Liver (tissue), 9 donors: Measurements from ENCODE around the gene DNMBP. TPM values are rescaled to one million over a fixed set of nuclear protein-coding genes. Genes with fewer than 3 reads are reported as not detected.
"Not testable (repeated sequence)": the region's sequence is repeated elsewhere in the genome, so short reads cannot be mapped to it uniquely, and the experiment has no call there.

ENCODE experiments used
- DNase-seq: peaks from one replicate; pipeline ENCODE4 v3.0.0-alpha.2; 2017; ENCODE audit warnings: low spot score
- H3K27ac ChIP-seq, 2 donors: one replicate each; pipeline ENCODE4 v1.7.0; 2013; ENCODE audit warnings: inconsistent platforms in 2 of 2, low read length in 2 of 2, control low read depth in 1 of 2, low read depth in 1 of 2, mild to moderate bottlenecking in 1 of 2
- H3K27me3 ChIP-seq, 4 donors: one replicate each; pipeline versions ENCODE4 v1.6.1 to v1.7.0; 2013; ENCODE audit warnings: low read length in 3 of 4, inconsistent platforms in 1 of 4, mild to moderate bottlenecking in 1 of 4, moderate library complexity in 1 of 4; ENCODE audit not compliant: control insufficient read depth in 4 of 4, insufficient read depth in 4 of 4
- H3K36me3 ChIP-seq, 4 donors: one replicate each; pipeline versions ENCODE4 v1.6.1 to v1.7.0; 2013; ENCODE audit warnings: low read length in 3 of 4, mild to moderate bottlenecking in 3 of 4, low read depth in 1 of 4, moderate library complexity in 1 of 4; ENCODE audit not compliant: control insufficient read depth in 4 of 4, insufficient read depth in 3 of 4
- H3K4me1 ChIP-seq, 4 donors: one replicate each; pipeline versions ENCODE4 v1.6.1 to v1.7.0; 2013; ENCODE audit warnings: low read length in 3 of 4, mild to moderate bottlenecking in 3 of 4, moderate library complexity in 1 of 4; ENCODE audit not compliant: control insufficient read depth in 4 of 4, insufficient read depth in 4 of 4
- H3K4me3 ChIP-seq, 3 donors: one replicate each; pipeline versions ENCODE4 v1.6.1 to v1.7.0; 2013; ENCODE audit warnings: low read length in 3 of 3, control low read depth in 1 of 3, low read depth in 1 of 3, mild to moderate bottlenecking in 1 of 3
- H3K9ac ChIP-seq, 2 donors: one replicate each; pipeline ENCODE4 v1.7.0; 2013; ENCODE audit warnings: low read length in 2 of 2, mild to moderate bottlenecking in 2 of 2, moderate library complexity in 2 of 2, control low read depth in 1 of 2, low read depth in 1 of 2
- H3K9me3 ChIP-seq, 4 donors: one replicate each; pipeline versions ENCODE4 v1.6.1 to v1.7.0; 2013; ENCODE audit warnings: low read length in 3 of 4; ENCODE audit not compliant: control insufficient read depth in 4 of 4
- ATF3 ChIP-seq: IDR thresholded peaks from 2 replicates; pipeline ENCODE4 v1.6.1; 2016; ENCODE audit warnings: antibody characterized with exemption
- EGR1 ChIP-seq, 2 donors: IDR thresholded peaks; 2 replicates each; pipeline ENCODE4 v1.6.1; 2016 to 2018; ENCODE audit warnings: antibody characterized with exemption in 2 of 2, low read depth in 2 of 2
- FOXA2 ChIP-seq: IDR thresholded peaks from 2 replicates; pipeline ENCODE4 v1.6.1; 2016; ENCODE audit warnings: antibody characterized with exemption
- GABPA ChIP-seq, 2 donors: IDR thresholded peaks in 1 of 2; conservative IDR thresholded peaks in 1 of 2; 2 replicates each; pipeline ENCODE4 v1.6.1; 2016; ENCODE audit warnings: antibody characterized with exemption in 2 of 2, mild to moderate bottlenecking in 1 of 2, moderate library complexity in 1 of 2
- HNF4A ChIP-seq, 2 donors: conservative IDR thresholded peaks; 2 replicates each; pipeline ENCODE4 v1.6.1; 2016; ENCODE audit warnings: antibody characterized with exemption in 2 of 2, mild to moderate bottlenecking in 2 of 2
- HNF4G ChIP-seq: IDR thresholded peaks from 2 replicates; pipeline ENCODE4 v1.6.1; 2016; ENCODE audit warnings: antibody characterized with exemption
- JUND ChIP-seq, 2 donors: IDR thresholded peaks; 2 replicates each; pipeline ENCODE4 v1.6.1; 2016; ENCODE audit warnings: antibody characterized with exemption in 2 of 2
- NR2F2 ChIP-seq: IDR thresholded peaks from 2 replicates; pipeline ENCODE4 v1.6.1; 2016; ENCODE audit warnings: antibody characterized with exemption
- RAD21 ChIP-seq, 2 donors: IDR thresholded peaks; 2 replicates each; pipeline ENCODE4 v1.6.1; 2016; ENCODE audit warnings: antibody characterized with exemption in 2 of 2, mild to moderate bottlenecking in 2 of 2
- SP1 ChIP-seq: IDR thresholded peaks from 2 replicates; pipeline ENCODE4 v1.6.1; 2018; ENCODE audit warnings: antibody characterized with exemption, mild to moderate bottlenecking
- TAF1 ChIP-seq: conservative IDR thresholded peaks from 2 replicates; pipeline ENCODE4 v1.6.1; 2016; ENCODE audit warnings: antibody characterized with exemption, mild to moderate bottlenecking
- YY1 ChIP-seq: IDR thresholded peaks from 2 replicates; pipeline ENCODE4 v1.6.1; 2016; ENCODE audit warnings: antibody characterized with exemption, mild to moderate bottlenecking
- WGBS: extraction: QIAGEN DNeasy Blood & Tissue Kit; methylation state at CpG from one replicate; pipeline ENCODE4 v1.1.7; 2013; 5-methylcytosine and 5-hydroxymethylcytosine counted together
- polyA plus RNA-seq, 2 donors: library from polyadenylated mRNA; stranded (reverse) in 1 of 2; unstranded in 1 of 2; fragments of 200-250 nt in 1 of 2; fragments of >200 nt in 1 of 2; fragmentation: Nextera tagmentation in 1 of 2; extraction: Ambion mirVana in 1 of 2; gene quantifications; one replicate each; pipeline versions ENCODE4 v1.2.1 to v1.2.3, GENCODE V29; 2013 to 2015
- total RNA-seq, 2 donors: library from RNA; depleted of rRNA; stranded (reverse); fragments of >200 nt; gene quantifications; one replicate each; pipeline ENCODE4 v1.2.3, GENCODE V29; 2014
- TF ChIP-seq, protein P1 (sequence below): IDR thresholded peaks from 2 replicates; pipeline ENCODE4 v1.6.1; 2016; ENCODE audit warnings: antibody characterized with exemption, mild to moderate bottlenecking
- TF ChIP-seq, protein P2 (sequence below): IDR thresholded peaks from 2 replicates; pipeline ENCODE4 v1.6.1; 2016; ENCODE audit warnings: antibody characterized with exemption
- TF ChIP-seq, protein P3 (sequence below): fragments of 150-350 bp; IDR thresholded peaks from 2 replicates; pipeline ENCODE4 v1.5.1; 2017; ENCODE audit warnings: improper control_type of control experiment, low read depth, low read length; ENCODE audit not compliant: missing input control
- donor health status: healthy.
- donor health status: healthy.
- donor health status: healthy.
- donor health status: healthy.
- donor health status: healthy.

The DNMBP gene
- total and polyA plus RNA-seq, 4 donors: 3.8 to 12.6 (median 5.3) TPM

- TF ChIP-seq, protein P1, sequence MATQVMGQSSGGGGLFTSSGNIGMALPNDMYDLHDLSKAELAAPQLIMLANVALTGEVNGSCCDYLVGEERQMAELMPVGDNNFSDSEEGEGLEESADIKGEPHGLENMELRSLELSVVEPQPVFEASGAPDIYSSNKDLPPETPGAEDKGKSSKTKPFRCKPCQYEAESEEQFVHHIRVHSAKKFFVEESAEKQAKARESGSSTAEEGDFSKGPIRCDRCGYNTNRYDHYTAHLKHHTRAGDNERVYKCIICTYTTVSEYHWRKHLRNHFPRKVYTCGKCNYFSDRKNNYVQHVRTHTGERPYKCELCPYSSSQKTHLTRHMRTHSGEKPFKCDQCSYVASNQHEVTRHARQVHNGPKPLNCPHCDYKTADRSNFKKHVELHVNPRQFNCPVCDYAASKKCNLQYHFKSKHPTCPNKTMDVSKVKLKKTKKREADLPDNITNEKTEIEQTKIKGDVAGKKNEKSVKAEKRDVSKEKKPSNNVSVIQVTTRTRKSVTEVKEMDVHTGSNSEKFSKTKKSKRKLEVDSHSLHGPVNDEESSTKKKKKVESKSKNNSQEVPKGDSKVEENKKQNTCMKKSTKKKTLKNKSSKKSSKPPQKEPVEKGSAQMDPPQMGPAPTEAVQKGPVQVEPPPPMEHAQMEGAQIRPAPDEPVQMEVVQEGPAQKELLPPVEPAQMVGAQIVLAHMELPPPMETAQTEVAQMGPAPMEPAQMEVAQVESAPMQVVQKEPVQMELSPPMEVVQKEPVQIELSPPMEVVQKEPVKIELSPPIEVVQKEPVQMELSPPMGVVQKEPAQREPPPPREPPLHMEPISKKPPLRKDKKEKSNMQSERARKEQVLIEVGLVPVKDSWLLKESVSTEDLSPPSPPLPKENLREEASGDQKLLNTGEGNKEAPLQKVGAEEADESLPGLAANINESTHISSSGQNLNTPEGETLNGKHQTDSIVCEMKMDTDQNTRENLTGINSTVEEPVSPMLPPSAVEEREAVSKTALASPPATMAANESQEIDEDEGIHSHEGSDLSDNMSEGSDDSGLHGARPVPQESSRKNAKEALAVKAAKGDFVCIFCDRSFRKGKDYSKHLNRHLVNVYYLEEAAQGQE: no peak
- TF ChIP-seq NR2F2 (no peak), SP1 (no peak), HNF4A (conservative IDR thresholded peaks at IDR 0.05) (no peak)
Measured at GRCh38 chr10:99958806-99959205, 50.9 kb downstream of the DNMBP start (continued).

- 58% methylated on average over 2 of the region's 2 CpGs for WGBS
- Histone ChIP-seq H3K27ac (no peak overlapping the region), H3K4me3 (no peak overlapping the region), H3K9me3 (no peaks in the 10 kb centered on the region), H3K36me3 (peaks cover 6 to 20% (median 16%) of the 10 kb centered on the region in 4 donors), H3K4me1 (peaks cover 0 to 3% (median 0%) of the 10 kb centered on the region in 4 donors), H3K27me3 (no peaks in the 10 kb centered on the region), H3K9ac (no peak overlapping the region)
- TF ChIP-seq RAD21 (IDR thresholded peaks at IDR 0.05): no peak
- no peak for TF ChIP-seq JUND (IDR thresholded peaks at IDR 0.05)
- TF ChIP-seq GABPA (IDR thresholded peaks at IDR 0.05 in 1 of 2, conservative IDR thresholded peaks at IDR 0.05 in 1 of 2): no peak
- no peak for TF ChIP-seq HNF4G
- TF ChIP-seq TAF1: no peak
- no peak for TF ChIP-seq EGR1 (IDR thresholded peaks at IDR 0.05; ENCODE audit: low read depth in 2 of 2)
- TF ChIP-seq, protein P1: no peak
- no peak for TF ChIP-seq NR2F2
- no peak for TF ChIP-seq ATF3
- TF ChIP-seq YY1: no peak
- no peak for TF ChIP-seq FOXA2
- TF ChIP-seq, protein P2, sequence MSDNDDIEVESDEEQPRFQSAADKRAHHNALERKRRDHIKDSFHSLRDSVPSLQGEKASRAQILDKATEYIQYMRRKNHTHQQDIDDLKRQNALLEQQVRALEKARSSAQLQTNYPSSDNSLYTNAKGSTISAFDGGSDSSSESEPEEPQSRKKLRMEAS: no peak
- TF ChIP-seq, protein P3, sequence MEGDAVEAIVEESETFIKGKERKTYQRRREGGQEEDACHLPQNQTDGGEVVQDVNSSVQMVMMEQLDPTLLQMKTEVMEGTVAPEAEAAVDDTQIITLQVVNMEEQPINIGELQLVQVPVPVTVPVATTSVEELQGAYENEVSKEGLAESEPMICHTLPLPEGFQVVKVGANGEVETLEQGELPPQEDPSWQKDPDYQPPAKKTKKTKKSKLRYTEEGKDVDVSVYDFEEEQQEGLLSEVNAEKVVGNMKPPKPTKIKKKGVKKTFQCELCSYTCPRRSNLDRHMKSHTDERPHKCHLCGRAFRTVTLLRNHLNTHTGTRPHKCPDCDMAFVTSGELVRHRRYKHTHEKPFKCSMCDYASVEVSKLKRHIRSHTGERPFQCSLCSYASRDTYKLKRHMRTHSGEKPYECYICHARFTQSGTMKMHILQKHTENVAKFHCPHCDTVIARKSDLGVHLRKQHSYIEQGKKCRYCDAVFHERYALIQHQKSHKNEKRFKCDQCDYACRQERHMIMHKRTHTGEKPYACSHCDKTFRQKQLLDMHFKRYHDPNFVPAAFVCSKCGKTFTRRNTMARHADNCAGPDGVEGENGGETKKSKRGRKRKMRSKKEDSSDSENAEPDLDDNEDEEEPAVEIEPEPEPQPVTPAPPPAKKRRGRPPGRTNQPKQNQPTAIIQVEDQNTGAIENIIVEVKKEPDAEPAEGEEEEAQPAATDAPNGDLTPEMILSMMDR: no peak
- DNase-seq: no peak
Measured at GRCh38 chr10:99958302-99958701, 51.4 kb downstream of the DNMBP start.

- H3K4me3 ChIP-seq, H3K9me3 ChIP-seq, DNase-seq, H3K4me1 ChIP-seq, H3K27ac ChIP-seq, H3K9ac ChIP-seq, H3K27me3 ChIP-seq: not testable (repeated sequence)
- WGBS: 95% methylated on average over 3 of the region's 3 CpGs
- peaks cover 9 to 24% (median 18%) of the 10 kb centered on the region in 4 donors for H3K36me3 ChIP-seq
Measured at GRCh38 chr10:99953510-99953909, 56.2 kb downstream of the DNMBP start.
